ENCODE results near the gene SKAP1.

DNA sequence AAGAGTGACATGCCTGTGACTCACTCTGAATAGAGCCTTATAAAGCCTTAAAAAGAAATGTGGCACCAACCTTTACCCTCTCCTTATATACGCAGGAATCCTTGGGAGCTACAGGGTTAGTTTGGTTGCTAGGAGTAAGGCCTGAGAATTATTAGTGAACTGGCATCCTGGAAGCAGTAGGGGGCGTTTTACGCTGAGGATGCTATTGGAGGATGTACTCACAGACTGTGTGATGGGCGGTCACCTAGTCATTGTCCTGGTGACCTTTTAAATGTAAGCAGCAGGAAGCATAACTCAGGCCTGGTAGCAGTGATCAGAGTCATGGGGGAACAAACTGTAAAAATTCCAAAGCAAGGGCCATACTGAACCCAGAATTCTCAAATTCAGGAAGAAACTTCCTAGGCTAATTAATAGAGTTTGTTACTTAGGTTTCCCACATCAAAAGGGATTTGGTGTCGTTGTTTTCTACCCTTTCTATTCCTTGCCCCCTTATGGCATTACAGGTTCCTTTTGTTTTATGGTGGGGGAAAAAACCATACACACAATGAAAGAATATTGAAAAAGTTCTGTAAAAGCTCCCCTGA, 168.6 kb downstream of the SKAP1 start:
- TF ChIP-seq, protein P1, sequence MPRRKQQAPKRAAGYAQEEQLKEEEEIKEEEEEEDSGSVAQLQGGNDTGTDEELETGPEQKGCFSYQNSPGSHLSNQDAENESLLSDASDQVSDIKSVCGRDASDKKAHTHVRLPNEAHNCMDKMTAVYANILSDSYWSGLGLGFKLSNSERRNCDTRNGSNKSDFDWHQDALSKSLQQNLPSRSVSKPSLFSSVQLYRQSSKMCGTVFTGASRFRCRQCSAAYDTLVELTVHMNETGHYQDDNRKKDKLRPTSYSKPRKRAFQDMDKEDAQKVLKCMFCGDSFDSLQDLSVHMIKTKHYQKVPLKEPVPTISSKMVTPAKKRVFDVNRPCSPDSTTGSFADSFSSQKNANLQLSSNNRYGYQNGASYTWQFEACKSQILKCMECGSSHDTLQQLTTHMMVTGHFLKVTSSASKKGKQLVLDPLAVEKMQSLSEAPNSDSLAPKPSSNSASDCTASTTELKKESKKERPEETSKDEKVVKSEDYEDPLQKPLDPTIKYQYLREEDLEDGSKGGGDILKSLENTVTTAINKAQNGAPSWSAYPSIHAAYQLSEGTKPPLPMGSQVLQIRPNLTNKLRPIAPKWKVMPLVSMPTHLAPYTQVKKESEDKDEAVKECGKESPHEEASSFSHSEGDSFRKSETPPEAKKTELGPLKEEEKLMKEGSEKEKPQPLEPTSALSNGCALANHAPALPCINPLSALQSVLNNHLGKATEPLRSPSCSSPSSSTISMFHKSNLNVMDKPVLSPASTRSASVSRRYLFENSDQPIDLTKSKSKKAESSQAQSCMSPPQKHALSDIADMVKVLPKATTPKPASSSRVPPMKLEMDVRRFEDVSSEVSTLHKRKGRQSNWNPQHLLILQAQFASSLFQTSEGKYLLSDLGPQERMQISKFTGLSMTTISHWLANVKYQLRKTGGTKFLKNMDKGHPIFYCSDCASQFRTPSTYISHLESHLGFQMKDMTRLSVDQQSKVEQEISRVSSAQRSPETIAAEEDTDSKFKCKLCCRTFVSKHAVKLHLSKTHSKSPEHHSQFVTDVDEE (CRISPR knock-in tag; IDR thresholded peaks at IDR 0.05): no peak
- TF ChIP-seq ZNF8 (CRISPR knock-in tag; IDR thresholded peaks at IDR 0.05): no peak
- TF ChIP-seq ZNF70 (CRISPR knock-in tag; IDR thresholded peaks at IDR 0.05): no peak

All from SK-N-SH treated with all-trans-retinoic acid at 6 μM for 48 hours (cell line).